AG09309 (cell line): ENCODE data around the gene RELT.

Experiments
- DNase-seq: peaks from one replicate; pipeline ENCODE4 v3.0.0-alpha.2; 2010; ENCODE audit warnings: low read depth
- H3K4me3 ChIP-seq: 2 replicates; pipeline ENCODE4 v1.5.1; 2011; ENCODE audit warnings: mild to moderate bottlenecking, low read depth, low read length, moderate library complexity; ENCODE audit not compliant: control insufficient read depth
- TF ChIP-seq, protein P1 (sequence below): IDR thresholded peaks from 2 replicates; pipeline ENCODE4 v1.5.1; 2011; ENCODE audit warnings: mild to moderate bottlenecking, low read depth, low read length, inconsistent platforms; ENCODE audit not compliant: insufficient read depth, control insufficient read depth; ENCODE audit errors: missing control alignments

RELT gene

DNA sequence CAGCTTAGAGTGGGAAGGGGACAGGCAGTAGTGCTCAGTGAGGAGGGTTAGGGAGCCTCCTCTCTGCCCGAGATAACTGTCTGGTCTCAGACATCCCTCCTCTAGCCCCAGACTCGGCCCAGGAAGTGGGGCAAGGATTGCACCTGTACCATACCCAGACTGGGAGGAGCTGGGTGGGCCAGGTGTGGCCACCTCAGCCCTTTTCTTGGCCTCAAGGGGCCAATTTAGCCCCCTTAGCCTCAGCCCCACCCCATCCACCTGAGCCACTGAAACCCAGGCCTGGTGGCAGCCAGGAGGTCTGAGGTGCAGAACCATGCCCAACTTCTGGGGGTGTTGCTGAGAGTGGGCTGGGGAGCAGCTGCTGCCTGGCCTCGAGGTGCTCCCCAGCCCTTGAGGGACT lies 6.5 kb downstream of the RELT start:
- no peak overlapping the region for H3K4me3 ChIP-seq
- no peak for DNase-seq
- TF ChIP-seq, protein P1, sequence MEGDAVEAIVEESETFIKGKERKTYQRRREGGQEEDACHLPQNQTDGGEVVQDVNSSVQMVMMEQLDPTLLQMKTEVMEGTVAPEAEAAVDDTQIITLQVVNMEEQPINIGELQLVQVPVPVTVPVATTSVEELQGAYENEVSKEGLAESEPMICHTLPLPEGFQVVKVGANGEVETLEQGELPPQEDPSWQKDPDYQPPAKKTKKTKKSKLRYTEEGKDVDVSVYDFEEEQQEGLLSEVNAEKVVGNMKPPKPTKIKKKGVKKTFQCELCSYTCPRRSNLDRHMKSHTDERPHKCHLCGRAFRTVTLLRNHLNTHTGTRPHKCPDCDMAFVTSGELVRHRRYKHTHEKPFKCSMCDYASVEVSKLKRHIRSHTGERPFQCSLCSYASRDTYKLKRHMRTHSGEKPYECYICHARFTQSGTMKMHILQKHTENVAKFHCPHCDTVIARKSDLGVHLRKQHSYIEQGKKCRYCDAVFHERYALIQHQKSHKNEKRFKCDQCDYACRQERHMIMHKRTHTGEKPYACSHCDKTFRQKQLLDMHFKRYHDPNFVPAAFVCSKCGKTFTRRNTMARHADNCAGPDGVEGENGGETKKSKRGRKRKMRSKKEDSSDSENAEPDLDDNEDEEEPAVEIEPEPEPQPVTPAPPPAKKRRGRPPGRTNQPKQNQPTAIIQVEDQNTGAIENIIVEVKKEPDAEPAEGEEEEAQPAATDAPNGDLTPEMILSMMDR = no peak

DNA sequence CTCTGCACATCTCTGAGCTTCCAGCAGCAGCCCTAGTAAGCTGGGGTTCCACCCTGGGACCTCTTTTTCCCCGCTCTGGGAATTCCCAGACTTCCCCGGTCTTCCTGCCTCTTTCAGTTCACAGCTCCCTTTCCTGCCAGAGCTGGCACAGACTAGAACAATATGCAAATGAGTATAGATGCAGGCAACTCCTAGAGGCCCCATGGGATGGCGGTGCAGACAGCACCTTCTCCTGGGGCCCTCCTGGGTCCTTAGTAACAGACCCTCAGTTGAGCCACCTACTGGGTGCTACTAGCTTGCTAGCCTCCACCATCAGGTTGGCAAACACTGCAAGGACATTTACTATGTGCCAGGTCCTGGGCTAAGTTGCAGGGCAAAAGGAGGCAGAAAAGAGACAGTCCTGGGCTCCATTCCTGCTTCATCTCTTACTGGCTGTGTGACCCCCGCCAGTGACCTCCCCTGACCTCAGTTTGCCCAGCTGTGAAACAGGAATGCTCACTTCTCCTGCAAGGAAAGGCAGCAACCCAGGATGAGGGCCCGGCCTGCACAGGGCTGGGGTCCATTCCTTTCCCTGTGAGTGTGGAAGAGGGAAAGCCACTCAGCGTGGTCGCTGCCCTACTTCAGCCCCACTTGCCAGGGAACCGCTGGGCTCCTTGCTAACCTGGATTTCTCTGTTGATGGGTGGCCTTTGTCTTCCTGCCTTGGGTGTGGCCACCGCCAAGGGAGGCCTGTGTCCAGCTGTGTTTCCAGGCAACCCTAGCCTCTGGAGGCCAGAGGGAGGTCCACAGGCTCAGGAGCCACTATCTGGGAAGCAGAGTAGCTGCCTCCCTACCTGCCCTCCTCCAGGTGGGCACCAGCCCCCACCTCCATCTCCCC lies 7.3 kb downstream of the RELT start:
- H3K4me3 ChIP-seq = no peak overlapping the region
- DNase-seq = no peak
- TF ChIP-seq, protein P1 = no peak

DNA sequence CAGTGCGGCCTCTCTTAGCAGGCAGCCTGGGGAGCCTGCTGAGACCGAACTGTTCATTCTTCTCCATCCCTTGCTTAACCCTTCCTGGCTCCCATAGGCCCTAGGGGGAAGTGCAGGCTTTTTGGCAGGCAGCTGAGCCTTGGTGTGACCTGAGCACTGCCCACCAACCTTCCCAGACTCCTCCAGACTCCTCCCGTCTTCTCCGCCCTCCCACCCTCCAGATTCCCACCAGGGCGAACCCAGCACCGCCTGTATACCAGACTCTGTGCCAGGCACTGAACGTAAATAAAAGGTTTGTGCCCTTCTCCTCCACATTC lies 7.9 kb downstream of the RELT start:
- no peak for DNase-seq
- TF ChIP-seq, protein P1 = no peak
- no peak overlapping the region for H3K4me3 ChIP-seq

DNA sequence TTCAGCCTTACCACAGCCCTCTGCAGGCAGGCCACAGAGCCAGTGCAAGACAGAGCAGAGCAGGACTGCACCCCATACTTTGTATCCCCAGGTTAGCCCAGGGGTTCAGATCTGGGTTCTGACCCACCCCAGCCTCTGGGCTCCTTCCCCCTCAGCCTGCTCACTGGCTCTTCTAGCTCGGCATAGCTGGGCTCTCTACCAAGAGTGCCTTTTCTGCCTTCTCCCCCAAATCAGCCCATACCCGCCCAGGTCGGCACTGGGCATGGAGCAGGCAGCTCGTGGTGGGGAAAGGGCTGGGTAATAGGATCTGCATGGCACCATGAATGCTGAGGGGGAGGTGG lies 8.3 kb downstream of the RELT start:
- TF ChIP-seq, protein P1 = no peak
- DNase-seq = no peak
- no peak overlapping the region for H3K4me3 ChIP-seq

DNA sequence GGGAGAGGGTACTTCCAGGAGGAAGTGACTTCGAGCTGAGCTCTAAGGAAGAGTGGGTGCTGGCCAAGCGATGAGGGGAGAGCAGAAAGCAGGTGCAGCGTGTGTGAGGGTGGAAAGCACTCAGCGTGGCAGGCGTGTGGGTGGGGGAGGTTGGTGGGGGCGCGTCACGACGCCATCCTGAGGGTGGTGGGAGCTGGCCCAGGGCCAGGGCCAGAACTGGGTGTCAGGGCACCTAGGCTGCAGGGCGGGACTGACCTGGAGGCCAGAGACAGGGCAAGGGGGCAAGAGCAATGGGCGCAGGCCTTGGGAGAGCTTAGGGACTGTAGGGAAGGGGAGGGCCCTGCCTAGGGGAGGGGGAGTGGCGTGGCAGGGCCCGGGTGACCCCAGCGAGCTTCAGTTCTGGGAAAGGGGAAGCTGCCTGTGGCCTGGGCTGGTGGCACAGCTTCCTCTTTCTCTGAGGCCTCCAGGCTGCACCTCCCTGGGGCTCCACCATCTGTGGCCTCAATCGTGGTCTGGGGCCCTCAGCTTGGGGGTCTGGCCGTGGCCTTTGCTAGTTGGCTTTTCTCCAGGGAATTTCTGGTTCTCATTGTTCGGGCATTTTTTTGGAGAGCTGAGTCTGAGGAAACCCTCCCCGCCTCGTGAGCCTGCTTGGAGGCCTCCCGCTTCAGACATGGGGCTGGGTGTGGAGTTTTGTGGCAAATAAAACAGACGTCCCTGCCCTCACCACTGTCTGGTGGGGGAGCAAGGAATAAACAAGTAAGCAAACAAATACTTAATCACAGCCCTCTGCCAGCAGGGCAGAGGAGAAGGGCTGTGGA lies 8.9 kb downstream of the RELT start:
- DNase-seq = no peak
- no peak overlapping the region for H3K4me3 ChIP-seq

DNA sequence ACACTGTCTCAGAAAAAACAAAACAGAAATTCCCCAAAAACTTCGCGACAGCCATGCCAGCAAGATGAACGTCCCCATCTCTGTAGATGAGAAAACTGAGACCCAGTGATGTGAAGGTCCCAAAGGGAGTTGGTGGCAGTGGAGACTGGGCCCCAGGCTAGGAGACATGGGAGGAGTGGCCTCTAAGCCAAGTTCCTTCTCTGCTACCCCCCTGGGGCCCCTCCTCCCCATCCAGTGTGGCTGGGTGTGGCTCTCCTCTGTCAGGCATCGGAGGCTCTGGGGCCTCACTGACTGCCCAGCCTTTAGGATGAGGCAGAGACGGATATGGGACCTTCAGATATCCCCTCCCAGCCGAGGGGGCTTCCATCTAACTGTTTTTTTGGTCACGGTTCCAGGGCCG lies 9.8 kb downstream of the RELT start:
- no peak overlapping the region for H3K4me3 ChIP-seq
- DNase-seq = no peak
- TF ChIP-seq, protein P1 = no peak

More for the DNA sequence above, 8.9 kb downstream of the RELT start:
- TF ChIP-seq, protein P1 = no peak
